Keratinocyte (primary cell): ENCODE data around the gene TBL1XR1.

Experiments used
- CTCF ChIP-seq, 3 experiments: IDR thresholded peaks in 1 of 3; conservative IDR thresholded peaks in 1 of 3; optimal IDR thresholded peaks in 1 of 3; 2 replicates in 2 of 3; 3 replicates in 1 of 3; pipeline versions ENCODE3 to v1.5.1; 2011; ENCODE audit warnings: low read length in 3 of 3, mild to moderate bottlenecking in 3 of 3, moderate library complexity in 2 of 3, control low read depth in 1 of 3, inconsistent platforms in 1 of 3; ENCODE audit not compliant: insufficient read depth in 2 of 3; ENCODE audit errors: extremely low read depth in 1 of 3
- EZH2 ChIP-seq: IDR thresholded peaks from one replicate; pipeline ENCODE4 v1.6.1; 2012; ENCODE audit warnings: inconsistent platforms, mild to moderate bottlenecking, low read length, moderate library complexity

DNA sequence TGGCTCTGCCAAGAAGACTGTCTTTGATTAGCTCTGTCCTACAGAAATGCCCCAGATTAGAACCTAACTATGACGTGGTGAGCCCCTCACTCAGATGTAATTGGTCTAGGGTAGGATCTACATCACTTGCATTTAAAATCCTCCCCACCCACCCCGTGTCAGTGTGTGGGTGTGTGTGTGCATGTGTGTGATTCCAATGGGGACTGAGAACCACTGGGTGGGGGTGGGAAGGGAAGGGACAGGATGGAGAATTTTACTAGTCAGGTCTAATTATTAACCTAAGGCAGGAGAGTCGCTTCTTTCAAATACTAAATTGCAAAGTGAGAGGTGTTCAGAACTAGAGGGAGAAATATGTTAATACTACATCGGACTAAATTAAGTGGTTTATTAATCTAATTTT is 91.7 kb downstream of the TBL1XR1 start:
- TF ChIP-seq CTCF (optimal IDR thresholded peaks at IDR 0.05 in 1 of 3, IDR thresholded peaks at IDR 0.05 in 1 of 3, conservative IDR thresholded peaks at IDR 0.05 in 1 of 3; ENCODE audit: extremely low read depth in 1 of 3, insufficient read depth in 2 of 3, low read length in 3 of 3) (no peak), EZH2 (no peak)
